Stimulated activated CD4-positive, alpha-beta T cell treated with anti-CD3 and anti-CD28 coated beads, TNF-alpha, amount 100 ng/mL, for 1 hour (primary cell): ENCODE data around the gene MYO6.

Experiments
- DNase-seq, 3 donors: peaks; one replicate each; pipeline ENCODE4 v3.0.0-alpha.2; 2020; ENCODE audit warnings: low read depth in 3 of 3, low spot score in 1 of 3

The MYO6 gene

GRCh38 chr6:75762063-75762462, 13.0 kb downstream of the MYO6 start:
- no peak for DNase-seq

- no peak for DNase-seq
Measured at GRCh38 chr6:75766387-75766786, 17.3 kb downstream of the MYO6 start.

- DNase-seq, result no peak
Measured at GRCh38 chr6:75770844-75771243, 21.8 kb downstream of the MYO6 start.

GRCh38 chr6:75775219-75775618, 26.2 kb downstream of the MYO6 start:
- DNase-seq, result no peak

- no peak for DNase-seq
Measured at GRCh38 chr6:75776461-75776860, 27.4 kb downstream of the MYO6 start.

- no peak for DNase-seq
Measured at GRCh38 chr6:75778757-75779156, 29.7 kb downstream of the MYO6 start.

- DNase-seq, result no peak
Measured at GRCh38 chr6:75786152-75786551, 37.1 kb downstream of the MYO6 start.

- no peak for DNase-seq
Measured at GRCh38 chr6:75788894-75789293, 39.9 kb downstream of the MYO6 start.

GRCh38 chr6:75791881-75792280, 42.8 kb downstream of the MYO6 start:
- DNase-seq, result no peak

GRCh38 chr6:75794351-75794846, 45.4 kb downstream of the MYO6 start:
- no peak for DNase-seq

- DNase-seq, result no peak
Measured at GRCh38 chr6:75794954-75795739, 46.1 kb downstream of the MYO6 start.

GRCh38 chr6:75796723-75797122, 47.7 kb downstream of the MYO6 start:
- DNase-seq, result no peak

GRCh38 chr6:75800133-75800532, 51.1 kb downstream of the MYO6 start:
- no peak for DNase-seq

GRCh38 chr6:75800708-75801505, 51.9 kb downstream of the MYO6 start:
- no peak for DNase-seq

- no peak for DNase-seq
Measured at GRCh38 chr6:75802366-75802765, 53.3 kb downstream of the MYO6 start.

GRCh38 chr6:75808507-75808906, 59.5 kb downstream of the MYO6 start:
- no peak for DNase-seq

- no peak for DNase-seq
Measured at GRCh38 chr6:75812560-75812959, 63.5 kb downstream of the MYO6 start.

GRCh38 chr6:75813476-75814250, 64.6 kb downstream of the MYO6 start:
- no peak for DNase-seq

GRCh38 chr6:75815756-75816155, 66.7 kb downstream of the MYO6 start:
- DNase-seq, result no peak

GRCh38 chr6:75818098-75818855, 69.2 kb downstream of the MYO6 start:
- no peak for DNase-seq
